MM.1S (cell line): ENCODE data around the gene C3orf20.

Experiments
- DNase-seq: peaks from one replicate; pipeline ENCODE4 v3.0.0-alpha.2; 2015
- H2AFZ ChIP-seq: fragments of 300-600 bp; sonication (generic); 2 replicates; pipeline ENCODE4 v1.6.0; 2016; ENCODE audit warnings: antibody characterized with exemption, low read length
- H3F3A ChIP-seq: fragments of 300-600 bp; sonication (generic); 2 replicates; pipeline ENCODE4 v1.6.1; 2016; ENCODE audit warnings: mild to moderate bottlenecking, antibody characterized with exemption, low read length, moderate library complexity, mixed read lengths; ENCODE audit not compliant: insufficient read depth
- H3K27ac ChIP-seq: fragments of 300-600 bp; sonication (generic); 2 replicates; pipeline ENCODE4 v1.5.1; 2016; ENCODE audit warnings: mild to moderate bottlenecking, low read length
- H3K27me3 ChIP-seq: fragments of 300-600 bp; sonication (generic); replicated peaks from 2 replicates; pipeline ENCODE4 v1.6.0; 2016; ENCODE audit warnings: low read length; ENCODE audit not compliant: insufficient read depth
- H3K36me3 ChIP-seq: fragments of 300-600 bp; sonication (generic); replicated peaks from 2 replicates; pipeline ENCODE4 v1.6.1; 2016; ENCODE audit warnings: mild to moderate bottlenecking, low read length, mixed read lengths; ENCODE audit not compliant: insufficient read depth
- H3K4me1 ChIP-seq: fragments of 300-600 bp; sonication (generic); 2 replicates; pipeline ENCODE4 v1.6.1; 2016; ENCODE audit warnings: low read length, mixed read lengths
- H3K4me2 ChIP-seq: fragments of 300-600 bp; sonication (generic); 2 replicates; pipeline ENCODE4 v1.6.0; 2016; ENCODE audit warnings: low read depth, low read length
- H3K4me3 ChIP-seq: fragments of 300-600 bp; sonication (generic); 2 replicates; pipeline ENCODE4 v1.5.1; 2016; ENCODE audit warnings: low read length, mixed read lengths
- H3K79me2 ChIP-seq: fragments of 300-600 bp; sonication (generic); 2 replicates; pipeline ENCODE4 v1.6.1; 2016; ENCODE audit warnings: mixed run types, low read length, mixed read lengths
- H3K9ac ChIP-seq: fragments of 300-600 bp; sonication (generic); 2 replicates; pipeline ENCODE4 v1.6.1; 2016; ENCODE audit warnings: low read length, mixed read lengths
- H3K9me2 ChIP-seq: fragments of 300-600 bp; sonication (generic); replicated peaks from 2 replicates; pipeline ENCODE4 v1.6.1; 2016; ENCODE audit warnings: mild to moderate bottlenecking, low read length, mixed read lengths; ENCODE audit not compliant: insufficient read depth
- H3K9me3 ChIP-seq: fragments of 300-600 bp; sonication (generic); replicated peaks from 2 replicates; pipeline ENCODE4 v1.6.1; 2016; ENCODE audit warnings: mild to moderate bottlenecking, low read length, mixed read lengths; ENCODE audit not compliant: insufficient read depth
- H4K20me1 ChIP-seq: fragments of 300-600 bp; sonication (generic); 2 replicates; pipeline ENCODE4 v1.6.1; 2016; ENCODE audit warnings: mild to moderate bottlenecking, low read length, moderate library complexity, mixed read lengths; ENCODE audit not compliant: insufficient read depth
- EZH2 ChIP-seq: fragments of 300-600 bp; sonication (generic); optimal IDR thresholded peaks from 2 replicates; pipeline ENCODE3; 2017; ENCODE audit warnings: low read depth, mild to moderate bottlenecking, antibody characterized with exemption, low read length, mixed read lengths
- EZH2phosphoT487 ChIP-seq: fragments of 300-600 bp; sonication (generic); IDR thresholded peaks from 2 replicates; pipeline ENCODE4 v1.6.1; 2018; ENCODE audit warnings: antibody characterized with exemption, low read length
- TF ChIP-seq, protein P1 (sequence below): fragments of 300-600 bp; sonication (generic); IDR thresholded peaks from 2 replicates; pipeline ENCODE4 v1.5.1; 2016; ENCODE audit warnings: antibody characterized with exemption, low read length, mixed read lengths

C3orf20 gene

DNA sequence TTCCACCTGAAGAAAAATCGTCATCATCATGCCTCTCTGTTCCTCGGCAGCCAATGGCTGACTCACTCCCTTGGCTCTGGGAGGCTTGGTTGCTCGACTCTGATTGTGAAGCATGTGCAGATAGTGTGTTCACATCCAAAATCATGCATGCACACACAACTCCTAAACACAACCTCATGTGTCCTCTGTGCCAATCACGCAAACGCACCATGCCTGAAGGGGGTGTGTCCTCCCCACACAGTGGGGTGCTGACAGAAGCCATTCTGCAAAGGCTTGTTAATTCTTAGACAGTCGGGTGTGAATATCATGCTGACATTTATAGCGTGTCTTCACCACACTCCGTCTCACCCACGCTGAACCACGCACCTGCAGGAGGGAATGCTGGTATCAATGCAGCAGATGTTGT lies 34.8 kb upstream of the C3orf20 start:
- Histone ChIP-seq H3K4me2 (no peak overlapping the region), H4K20me1 (no peaks in the 10 kb centered on the region), H3K4me1 (0 out of 2 replicates have a peak, but pooled peaks cover 3% of the 10 kb centered on the region), H2AFZ (no peak overlapping the region), H3K27ac (no peak overlapping the region), H3K79me2 (no peaks in the 10 kb centered on the region), H3K9me2 (no peaks in the 10 kb centered on the region), H3F3A (no peaks in the 10 kb centered on the region), H3K36me3 (no peaks in the 10 kb centered on the region), H3K9ac (no peak overlapping the region), H3K4me3 (no peak overlapping the region), H3K27me3 (no peaks in the 10 kb centered on the region), H3K9me3 (no peaks in the 10 kb centered on the region)
- TF ChIP-seq, protein P1, sequence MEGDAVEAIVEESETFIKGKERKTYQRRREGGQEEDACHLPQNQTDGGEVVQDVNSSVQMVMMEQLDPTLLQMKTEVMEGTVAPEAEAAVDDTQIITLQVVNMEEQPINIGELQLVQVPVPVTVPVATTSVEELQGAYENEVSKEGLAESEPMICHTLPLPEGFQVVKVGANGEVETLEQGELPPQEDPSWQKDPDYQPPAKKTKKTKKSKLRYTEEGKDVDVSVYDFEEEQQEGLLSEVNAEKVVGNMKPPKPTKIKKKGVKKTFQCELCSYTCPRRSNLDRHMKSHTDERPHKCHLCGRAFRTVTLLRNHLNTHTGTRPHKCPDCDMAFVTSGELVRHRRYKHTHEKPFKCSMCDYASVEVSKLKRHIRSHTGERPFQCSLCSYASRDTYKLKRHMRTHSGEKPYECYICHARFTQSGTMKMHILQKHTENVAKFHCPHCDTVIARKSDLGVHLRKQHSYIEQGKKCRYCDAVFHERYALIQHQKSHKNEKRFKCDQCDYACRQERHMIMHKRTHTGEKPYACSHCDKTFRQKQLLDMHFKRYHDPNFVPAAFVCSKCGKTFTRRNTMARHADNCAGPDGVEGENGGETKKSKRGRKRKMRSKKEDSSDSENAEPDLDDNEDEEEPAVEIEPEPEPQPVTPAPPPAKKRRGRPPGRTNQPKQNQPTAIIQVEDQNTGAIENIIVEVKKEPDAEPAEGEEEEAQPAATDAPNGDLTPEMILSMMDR, result no peak
- TF ChIP-seq EZH2phosphoT487 (no peak), EZH2 (no peak)
- no peak for DNase-seq

DNA sequence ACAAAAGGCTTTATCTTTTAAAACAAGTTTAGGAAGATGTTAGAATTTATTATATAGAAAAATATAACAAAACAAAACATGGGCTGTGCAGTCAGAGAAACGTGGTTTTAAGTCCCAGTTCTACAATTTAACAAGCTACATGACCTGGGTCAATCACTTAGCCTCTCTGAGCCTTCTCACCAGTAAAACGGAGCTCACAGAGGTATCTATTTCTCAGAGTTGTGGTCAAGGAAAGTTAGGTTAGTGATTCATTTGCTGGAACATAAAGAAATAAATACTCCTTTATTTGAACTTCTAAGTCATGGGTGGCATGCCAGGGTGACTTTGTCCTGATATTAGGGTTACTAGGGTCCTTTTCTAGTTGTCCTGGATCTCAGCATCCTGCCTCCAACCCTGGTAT lies 34.2 kb upstream of the C3orf20 start:
- DNase-seq, result no peak
- Histone ChIP-seq H3K27me3 (no peaks in the 10 kb centered on the region), H3K9me2 (no peaks in the 10 kb centered on the region), H3F3A (no peaks in the 10 kb centered on the region), H3K36me3 (no peaks in the 10 kb centered on the region), H4K20me1 (no peaks in the 10 kb centered on the region), H3K4me2 (no peak overlapping the region), H3K4me1 (0 out of 2 replicates have a peak, but pooled peaks cover 3% of the 10 kb centered on the region), H3K9ac (no peak overlapping the region), H3K79me2 (no peaks in the 10 kb centered on the region), H3K27ac (no peak overlapping the region), H3K4me3 (no peak overlapping the region), H3K9me3 (no peaks in the 10 kb centered on the region), H2AFZ (no peak overlapping the region)
- TF ChIP-seq EZH2, result no peak
- TF ChIP-seq, protein P1, result no peak
- no peak for TF ChIP-seq EZH2phosphoT487

DNA sequence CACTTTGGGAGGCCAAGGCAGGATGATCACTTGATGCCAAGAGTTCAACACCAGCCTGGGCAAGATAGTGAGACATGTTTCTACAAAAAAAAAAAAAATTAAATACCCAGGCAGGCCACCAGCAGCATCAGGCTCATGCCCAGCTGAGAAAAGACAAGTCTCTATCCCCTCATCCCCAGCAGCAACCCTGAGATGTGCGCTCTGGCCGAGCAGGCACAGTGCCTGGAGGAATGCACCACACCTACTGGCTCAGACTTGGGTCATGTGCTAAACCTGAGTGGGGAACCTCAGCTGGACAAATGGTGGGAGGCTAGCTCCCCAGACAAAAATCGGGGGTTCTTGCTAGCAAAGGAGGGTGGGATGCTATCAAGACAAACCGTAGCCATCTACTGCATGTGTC lies 33.6 kb upstream of the C3orf20 start:
- Histone ChIP-seq H3K9me2 (no peaks in the 10 kb centered on the region), H3K79me2 (no peaks in the 10 kb centered on the region), H3K9ac (no peak overlapping the region), H3F3A (no peaks in the 10 kb centered on the region), H3K27me3 (no peaks in the 10 kb centered on the region), H3K36me3 (no peaks in the 10 kb centered on the region), H2AFZ (no peak overlapping the region), H3K4me2 (no peak overlapping the region), H3K27ac (no peak overlapping the region), H4K20me1 (no peaks in the 10 kb centered on the region), H3K9me3 (no peaks in the 10 kb centered on the region), H3K4me3 (no peak overlapping the region), H3K4me1 (0 out of 2 replicates have a peak, but pooled peaks cover 3% of the 10 kb centered on the region)
- DNase-seq, result no peak
- no peak for TF ChIP-seq EZH2phosphoT487
- TF ChIP-seq, protein P1, result no peak
- no peak for TF ChIP-seq EZH2

DNA sequence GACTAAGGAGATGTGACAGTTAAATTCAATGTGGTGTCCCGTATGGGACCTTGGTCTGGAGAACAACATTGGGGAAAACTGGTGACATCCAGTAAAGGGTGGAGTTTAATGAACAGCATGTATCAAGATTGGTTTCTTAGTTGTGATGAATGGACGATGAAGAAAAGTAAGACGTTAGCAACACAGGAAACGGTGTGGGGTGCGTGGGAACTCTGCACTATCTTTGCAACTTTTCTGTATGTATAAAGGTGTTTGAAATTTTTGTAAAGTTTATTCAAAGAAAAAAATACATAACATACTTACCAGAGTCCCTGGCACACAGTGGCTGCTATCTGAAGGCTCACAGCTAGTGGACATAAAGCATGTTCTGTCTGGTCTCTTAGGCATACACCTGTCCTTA lies 29.5 kb upstream of the C3orf20 start:
- TF ChIP-seq EZH2phosphoT487 (no peak), EZH2 (no peak)
- TF ChIP-seq, protein P1, result no peak
- Histone ChIP-seq H3K27me3 (no peaks in the 10 kb centered on the region), H3K4me1 (no peaks in the 10 kb centered on the region), H3F3A (no peaks in the 10 kb centered on the region), H3K4me3 (no peak overlapping the region), H3K9ac (no peak overlapping the region), H3K9me2 (no peaks in the 10 kb centered on the region), H4K20me1 (no peaks in the 10 kb centered on the region), H3K36me3 (no peaks in the 10 kb centered on the region), H3K27ac (no peak overlapping the region), H3K4me2 (no peak overlapping the region), H3K79me2 (no peaks in the 10 kb centered on the region), H3K9me3 (no peaks in the 10 kb centered on the region), H2AFZ (no peak overlapping the region)
- DNase-seq, result no peak
